Left kidney (tissue), 2 donors: ENCODE measurements around the gene ATRN. TPM values are rescaled to one million over a fixed set of nuclear protein-coding genes. Genes with fewer than 3 reads are reported as not detected.

Experiments used
- DNase-seq: peaks from one replicate; pipeline ENCODE4 v3.0.0-alpha.2; 2013
- polyA plus RNA-seq: library from polyadenylated mRNA; unstranded; fragments of 120-200 nt; gene quantifications from one replicate; pipeline ENCODE4 v1.2.1, GENCODE V29; 2013; ENCODE audit not compliant: insufficient read length

Gene ATRN
- polyA plus RNA-seq, 1 donor = 59.3 TPM

DNA sequence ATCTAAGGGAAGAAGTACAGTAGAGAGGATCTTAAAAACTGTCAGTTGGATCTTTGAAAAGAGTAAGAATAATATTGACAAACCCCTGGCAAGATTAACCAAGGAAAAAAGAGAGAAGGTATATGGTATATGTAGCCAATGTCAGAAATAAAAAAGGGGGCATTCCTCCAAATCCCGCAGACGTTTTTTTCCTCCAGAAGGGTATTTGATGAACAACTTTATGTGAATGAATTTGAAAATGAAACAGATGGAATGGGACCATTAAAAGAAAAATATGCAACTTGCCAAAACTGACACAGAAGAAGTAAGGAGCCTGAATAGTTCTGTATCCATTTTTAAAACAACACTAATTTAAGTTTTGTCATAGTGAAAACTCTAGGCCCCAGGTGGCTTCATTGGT lies 156.7 kb downstream of the ATRN start:
- DNase-seq = no peak

DNA sequence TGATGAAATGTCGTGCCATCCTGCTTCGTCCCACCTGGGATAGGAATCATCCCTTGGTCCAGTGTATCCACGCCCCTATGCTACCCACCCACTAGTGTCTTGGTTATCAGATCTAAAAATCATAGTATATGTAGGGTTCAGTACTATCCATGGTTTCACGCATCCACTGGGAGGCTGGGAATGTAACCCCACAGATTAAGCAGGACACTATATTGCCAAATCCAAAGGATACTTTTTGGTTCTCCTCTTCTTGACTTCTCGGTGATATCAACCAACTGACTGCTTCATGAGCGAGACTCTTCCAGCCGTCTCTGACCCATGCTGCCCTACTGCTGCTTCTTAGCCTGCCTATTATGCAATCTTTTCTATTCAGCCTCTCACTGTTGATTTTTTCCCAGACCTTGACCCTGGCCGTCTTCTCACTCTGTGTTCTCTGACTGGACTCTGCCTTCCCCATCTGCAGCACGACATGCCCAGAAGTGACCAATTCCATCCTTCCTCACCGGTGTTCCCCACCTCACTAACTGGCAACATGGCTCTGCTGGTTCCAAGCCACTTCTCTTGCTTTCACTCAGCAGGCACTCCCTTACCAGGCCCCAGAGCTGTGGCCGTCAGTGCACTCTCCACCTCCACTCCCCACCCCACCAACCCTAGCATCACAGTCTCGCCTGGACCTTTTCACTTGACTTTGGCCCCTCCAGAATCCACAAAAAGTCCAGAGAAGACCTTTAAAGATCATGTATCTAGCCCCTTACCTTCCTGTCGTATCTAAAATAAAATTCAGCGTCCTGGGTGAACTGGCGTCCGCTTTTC lies 157.9 kb downstream of the ATRN start:
- DNase-seq = no peak

DNA sequence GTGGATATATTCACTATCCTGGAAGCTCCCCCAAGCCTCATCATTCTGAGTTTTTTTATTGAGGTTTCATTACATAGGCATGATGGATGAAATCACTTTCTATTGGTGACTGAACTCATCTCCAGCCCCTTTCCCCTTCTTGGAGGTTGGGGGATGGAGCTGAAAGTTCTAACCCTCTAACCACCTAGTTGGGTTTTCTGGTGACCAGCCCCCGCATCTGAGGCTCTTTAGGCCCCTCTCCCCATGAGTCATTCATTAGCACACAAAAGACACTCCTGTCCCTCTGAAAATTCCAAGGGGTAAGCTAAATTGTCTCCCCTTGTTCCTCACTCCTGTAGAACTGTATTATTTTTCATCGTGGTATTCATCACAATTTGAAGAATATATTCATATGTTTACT lies 159.1 kb downstream of the ATRN start:
- DNase-seq = no peak

DNA sequence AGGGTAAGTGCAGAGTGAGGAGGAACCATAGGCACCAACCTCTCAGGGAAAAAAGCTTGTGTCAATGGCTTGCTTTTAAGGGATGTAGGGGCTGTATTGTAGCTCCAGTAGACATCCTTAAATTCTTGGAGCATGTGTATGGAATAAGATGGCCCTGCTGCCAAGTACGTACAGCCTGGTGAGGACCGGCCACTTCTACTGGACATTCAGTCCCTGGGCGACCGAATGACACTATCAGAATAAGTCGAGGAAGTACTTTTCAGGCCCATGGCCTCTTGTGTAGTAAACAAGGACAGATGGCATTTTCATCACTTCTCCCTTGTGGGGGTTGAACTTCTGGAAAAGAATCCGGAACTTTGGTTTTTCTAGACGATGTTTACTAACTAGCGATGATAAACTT lies 159.6 kb downstream of the ATRN start:
- DNase-seq = no peak

DNA sequence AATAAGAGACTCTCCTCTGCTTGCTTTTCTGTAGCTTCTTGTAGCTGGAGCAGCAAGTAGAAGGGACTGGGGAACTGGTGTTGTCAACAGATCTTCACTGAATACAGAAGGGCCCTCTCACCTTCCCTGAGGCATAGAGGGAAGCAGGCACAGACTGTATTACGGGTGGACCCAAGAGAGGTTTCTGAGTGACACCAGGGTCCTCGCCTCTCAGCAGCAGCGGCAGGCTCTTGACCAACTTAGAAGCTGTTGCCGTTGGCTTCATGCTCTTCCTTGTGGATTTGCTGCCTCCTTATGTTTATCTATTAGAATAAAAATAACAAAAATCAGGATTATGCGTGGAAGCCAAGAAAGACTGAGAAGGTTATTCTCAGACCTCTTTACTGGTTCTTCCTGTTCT lies 160.7 kb downstream of the ATRN start:
- no peak for DNase-seq

DNA sequence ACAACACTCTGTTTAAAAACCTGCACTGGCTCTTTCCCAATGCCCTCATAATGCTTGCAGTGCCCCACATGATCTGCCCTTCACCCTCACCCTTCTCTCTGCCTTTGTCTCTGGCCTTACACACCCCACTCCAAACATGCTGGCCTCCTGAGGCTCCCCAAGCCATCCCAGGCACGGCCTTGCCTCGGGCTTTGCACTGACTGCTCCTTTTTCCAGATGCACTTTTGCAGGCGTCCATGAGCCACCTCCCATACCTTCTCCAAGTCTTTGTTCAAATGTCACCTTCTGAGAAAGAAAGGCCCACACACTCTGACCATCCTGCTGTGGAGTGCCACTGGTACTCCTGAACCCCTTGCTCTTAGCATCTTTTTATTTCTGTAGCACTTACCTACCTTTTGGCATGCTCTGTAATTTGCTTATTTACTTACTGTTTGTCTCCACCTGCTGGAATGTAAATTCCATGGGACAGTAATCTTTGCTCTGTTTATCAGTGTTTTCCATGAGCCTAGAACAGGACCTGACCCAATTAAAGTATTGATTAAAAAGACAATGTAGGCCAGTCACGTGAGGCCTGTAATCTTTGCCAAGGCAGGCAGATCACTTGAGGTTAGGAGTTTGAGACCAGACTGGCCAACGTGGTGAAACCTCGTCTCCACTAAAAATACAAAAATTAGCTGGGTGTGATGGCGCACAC lies 161.6 kb downstream of the ATRN start:
- DNase-seq = no peak

DNA sequence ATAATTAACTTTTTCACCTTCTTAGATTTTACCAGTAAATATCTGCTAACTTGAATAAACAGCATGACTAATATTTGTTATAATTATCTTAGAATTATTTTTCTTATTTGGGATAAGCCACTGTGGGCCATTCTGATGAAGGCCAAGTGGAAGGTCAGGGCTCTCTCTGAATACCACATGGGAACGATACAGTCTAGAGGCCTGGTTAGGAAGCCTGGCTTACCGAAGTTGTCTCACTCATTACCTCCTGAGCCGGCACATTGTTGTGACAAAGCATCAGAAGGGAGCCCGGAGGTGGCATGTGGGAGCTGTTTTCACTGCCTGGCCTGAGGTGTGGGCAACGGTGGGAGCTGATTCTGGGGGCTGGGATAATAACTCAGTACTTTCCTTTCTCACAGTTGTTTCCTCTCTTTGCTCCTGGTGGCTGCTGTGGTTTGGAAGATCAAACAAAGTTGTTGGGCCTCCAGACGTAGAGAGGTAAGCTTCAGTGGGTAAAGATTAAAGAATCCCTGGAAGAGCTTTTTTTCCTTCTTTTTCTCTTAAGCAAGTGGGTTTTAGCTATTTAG lies 163.2 kb downstream of the ATRN start:
- DNase-seq = no peak

DNA sequence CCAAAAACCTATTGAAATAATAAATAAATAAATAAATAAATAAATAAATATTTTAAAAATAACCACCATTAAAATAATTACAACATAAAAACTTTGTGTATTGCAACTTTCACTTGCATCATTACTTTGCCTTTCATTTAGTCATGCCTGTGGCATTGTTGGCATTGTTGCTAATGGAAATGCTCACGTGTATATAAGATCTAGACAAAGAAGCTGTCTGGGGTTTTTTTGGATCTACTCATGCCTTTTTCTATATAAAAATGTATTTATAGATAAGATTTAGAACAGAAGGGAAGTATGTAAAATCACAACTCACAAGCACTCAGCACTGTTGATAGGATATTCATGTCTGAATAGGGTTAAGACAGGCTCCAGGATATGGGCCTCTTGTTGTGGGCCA lies 164.5 kb downstream of the ATRN start:
- DNase-seq = no peak

DNA sequence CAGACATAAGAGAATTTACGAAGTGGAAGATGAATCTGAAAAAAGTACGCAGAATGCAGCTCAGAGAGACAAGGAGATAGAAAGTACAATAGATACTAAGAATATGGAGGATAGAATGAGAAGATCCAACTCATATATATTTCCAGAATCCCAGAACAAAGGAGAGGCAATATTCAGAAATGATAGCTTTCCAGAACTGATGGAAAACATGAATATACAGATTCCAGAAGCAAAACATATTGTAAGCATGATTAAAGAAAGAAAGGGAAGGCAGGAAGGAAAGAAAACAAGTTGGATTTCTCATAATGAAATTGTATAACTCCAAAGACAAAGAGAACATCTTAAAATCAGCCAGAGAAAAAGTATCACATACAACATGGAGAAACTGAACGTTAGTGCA lies 169.4 kb downstream of the ATRN start:
- no peak for DNase-seq

DNA sequence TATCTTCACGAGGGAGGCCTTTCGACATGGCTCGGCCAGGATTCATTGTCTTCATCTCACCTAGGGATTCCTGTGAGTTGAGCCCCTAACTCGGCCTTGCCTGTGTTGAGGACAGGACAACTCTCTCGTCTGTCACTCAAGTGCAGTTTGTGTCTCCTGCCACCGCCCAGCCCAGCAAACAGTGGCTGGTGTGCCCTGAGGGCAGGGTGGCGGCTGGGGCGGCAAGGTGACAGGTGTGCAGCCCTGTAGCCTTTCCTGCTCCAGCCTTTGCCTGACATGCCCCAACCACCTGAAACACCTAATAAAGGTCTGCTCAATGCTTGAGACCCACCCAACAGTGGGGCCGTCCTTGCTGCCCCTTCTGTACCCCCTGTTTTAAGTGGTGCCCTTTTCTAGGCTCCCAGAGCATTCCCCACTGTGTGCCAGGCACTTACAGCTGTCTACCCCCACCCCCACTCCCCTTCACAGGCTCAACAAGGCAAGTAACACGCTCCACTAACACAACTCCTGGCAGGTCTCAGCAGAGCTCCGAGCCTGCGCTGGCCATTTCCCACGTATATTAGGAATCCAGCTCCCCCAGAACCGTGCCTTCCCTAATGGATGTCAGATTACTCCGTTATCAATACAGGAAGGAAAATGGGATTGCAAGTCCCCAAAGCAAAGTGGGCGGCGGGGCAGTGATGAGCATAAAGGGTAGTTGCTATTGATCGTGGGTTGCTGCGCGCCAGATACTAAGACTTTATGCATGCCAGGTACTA lies 174.7 kb downstream of the ATRN start:
- DNase-seq = no peak

DNA sequence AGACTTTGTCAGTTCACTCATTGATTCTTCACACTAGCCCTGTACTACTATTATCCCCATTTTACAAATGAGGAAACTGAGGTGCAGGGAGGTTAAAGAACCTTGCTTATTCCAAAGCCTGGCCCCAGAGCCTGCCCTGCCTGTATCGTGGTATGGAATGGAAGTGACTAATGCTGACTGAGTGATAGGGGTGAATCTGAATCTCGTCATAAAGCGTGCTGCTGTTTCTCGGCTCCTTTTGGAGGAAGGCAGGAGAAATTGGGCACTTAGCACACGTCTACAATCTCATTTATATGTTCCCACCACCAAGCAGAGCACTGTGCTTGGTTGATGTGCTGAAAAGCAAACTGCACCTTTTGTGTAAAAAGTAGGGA lies 175.2 kb downstream of the ATRN start:
- no peak for DNase-seq

DNA sequence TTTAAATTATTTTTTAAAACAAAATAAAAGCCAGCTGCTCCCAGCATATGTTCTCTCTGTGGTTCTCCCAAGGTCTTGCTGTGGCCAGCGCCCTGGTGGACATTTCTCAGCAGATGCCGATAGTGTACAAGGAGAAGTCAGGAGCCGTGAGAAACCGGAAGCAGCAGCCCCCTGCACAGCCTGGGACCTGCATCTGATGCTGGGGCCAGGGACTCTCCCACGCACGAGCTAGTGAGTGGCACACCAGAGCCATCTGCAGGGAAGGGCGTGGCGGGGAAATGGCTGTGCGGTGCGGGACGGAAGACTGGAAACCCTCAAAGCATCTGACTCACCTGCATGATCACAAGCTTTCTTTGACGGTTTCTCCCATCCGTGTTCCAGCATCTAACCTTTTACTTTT lies 175.8 kb downstream of the ATRN start:
- no peak for DNase-seq

DNA sequence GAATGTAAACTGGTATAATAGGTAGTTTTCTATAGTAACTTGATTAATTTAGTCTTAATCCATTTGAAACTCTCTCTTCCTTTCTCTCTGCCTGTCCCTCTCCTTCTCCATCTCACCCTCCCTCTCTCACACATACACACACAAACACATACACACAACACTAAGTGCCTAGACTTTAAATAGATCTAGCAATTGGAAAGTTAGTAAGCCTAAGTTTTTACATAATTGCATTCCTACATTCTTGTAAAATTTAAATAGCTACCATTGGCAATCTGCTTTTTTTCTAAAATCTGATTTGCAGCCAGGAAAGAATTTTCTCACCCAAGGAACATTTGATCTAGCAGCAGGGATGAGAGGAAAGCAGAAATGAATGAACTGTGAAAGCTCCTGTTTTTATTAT lies 176.7 kb downstream of the ATRN start:
- no peak for DNase-seq

DNA sequence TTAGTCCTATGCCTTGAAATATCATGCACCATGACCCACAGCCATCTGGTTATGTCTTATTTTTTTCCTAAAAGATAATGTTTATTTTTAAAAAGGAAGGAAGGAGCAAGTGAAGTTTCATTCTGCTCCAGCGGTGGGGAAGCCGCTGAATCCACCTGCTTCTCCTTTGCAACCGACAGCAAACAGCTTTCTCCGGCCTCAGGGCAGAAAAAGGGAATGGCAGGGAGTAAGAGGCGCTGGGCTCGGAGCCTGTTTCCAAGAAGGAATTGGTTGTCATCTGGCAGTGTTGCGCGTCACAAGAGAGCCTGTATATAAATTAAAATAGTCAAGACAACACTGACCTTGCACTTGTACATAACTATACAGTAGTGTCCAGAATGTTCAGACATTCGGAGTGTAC lies 178.1 kb downstream of the ATRN start:
- DNase-seq = no peak

DNA sequence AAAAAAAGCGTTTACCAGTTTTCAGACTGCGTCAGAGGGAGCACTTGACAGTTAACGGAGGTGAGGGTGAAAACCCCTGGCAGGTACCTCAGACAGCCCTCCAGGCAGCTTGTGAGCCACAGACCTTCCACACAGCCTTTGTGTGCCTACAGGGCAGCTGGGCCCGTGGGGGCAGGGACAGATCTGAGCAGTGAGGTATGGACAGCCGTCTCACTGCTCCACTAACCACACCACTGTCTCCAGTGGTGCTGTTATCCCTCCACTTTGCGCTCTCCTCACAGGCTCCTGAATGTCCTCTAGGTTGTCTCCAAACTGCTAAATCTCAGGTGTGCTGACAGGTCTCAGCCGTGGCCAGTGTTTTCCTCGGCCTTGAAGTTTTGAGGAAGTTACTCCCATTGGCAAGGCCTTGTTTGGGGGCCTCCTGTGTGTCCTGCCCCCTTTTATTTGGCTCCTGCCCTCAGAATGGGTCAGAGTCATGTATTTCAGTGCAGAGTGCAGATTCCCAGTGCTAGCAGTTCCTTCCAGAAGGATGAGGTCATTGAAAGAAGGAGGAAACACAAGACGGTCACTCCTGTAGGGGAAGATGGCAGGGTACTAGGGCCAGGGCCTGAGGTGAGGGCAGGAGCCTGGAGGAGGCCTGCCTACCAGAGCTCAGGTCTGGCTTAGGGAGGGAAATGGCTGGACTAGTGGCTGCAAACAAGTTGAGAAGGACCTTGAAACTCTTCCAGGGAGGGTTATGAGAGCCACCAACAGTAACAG lies 180.6 kb downstream of the ATRN start:
- no peak for DNase-seq

DNA sequence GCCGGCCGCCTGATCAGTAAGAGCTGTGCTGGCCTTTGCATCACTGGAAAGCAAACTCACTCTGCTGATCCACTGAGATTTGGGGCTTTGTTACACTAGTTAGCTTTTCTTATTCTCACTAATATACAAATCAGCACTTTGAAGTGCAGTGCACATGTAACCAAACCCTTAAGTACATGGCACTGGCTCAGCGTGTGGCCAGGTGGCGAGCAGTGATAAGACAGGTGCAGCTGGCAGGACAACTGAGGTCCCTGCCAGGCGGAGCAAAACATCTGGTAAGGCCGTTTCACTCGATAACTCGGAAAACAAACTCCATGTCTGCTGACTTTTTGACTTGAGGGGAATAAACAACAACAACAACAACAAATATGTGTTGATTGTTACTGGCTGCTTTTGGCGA lies 181.4 kb downstream of the ATRN start:
- DNase-seq = no peak

DNA sequence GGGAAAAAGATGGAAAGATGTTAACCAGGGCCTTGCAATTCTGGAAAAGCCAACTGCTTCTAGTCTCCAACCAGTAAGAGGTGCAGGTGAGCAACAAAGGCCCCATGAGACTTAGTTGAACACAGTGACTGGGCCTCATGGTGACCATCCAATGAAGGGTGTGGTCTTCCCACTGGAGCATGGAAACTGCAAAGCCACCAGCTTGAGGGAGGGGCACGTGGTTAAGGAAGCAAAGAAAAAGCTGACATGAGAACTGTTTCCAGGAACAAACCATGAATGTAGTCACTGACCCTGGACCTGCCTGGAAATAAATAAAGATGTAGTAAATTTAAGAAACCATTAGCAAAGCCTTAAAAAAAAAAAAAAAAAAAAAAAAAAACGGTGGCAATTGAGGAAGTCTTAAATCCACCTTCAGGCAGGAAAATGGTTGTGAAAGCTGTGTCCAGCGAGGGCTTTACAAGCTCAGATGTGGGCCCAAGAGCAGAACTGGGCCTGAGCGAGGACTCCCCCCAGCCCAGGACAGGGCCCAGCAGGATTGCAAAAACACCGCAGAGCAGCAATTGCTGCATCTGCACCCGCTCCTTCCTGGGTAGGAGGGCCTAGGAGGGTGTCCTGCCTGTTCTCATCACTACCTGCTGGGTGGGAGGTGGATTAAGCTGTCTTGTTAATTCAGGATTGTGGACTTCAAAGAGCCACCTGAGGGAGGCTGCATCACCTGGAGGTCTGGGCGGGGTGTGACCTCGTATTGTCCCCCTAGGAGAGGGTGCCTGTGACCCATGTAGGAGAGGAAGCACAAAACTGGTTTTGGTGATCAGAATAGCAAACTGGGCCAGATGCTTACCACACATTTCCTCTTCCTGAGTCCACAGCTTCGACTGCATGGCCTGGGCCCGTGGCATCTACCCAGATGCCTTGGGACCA lies 182.1 kb downstream of the ATRN start:
- DNase-seq = no peak

DNA sequence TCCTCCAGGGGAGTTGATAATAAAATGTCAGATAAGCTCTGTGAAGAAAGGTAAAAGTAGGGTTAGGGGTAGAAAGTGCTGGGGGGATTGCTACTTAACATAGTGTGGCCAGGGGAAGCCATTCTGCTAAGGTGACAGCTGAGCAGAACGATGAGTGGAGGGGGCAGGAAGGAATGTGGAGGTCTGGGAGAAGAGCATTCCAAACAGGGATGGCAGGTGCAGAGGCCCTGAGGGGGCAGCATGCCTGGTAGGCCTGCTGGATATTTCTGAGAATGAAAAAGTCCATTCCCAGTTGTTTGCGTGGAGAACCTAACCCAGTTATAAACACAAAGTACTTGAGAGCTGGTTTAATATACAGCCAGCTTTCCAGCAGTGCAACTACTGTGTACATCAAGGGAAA lies 183.1 kb downstream of the ATRN start:
- no peak for DNase-seq

DNA sequence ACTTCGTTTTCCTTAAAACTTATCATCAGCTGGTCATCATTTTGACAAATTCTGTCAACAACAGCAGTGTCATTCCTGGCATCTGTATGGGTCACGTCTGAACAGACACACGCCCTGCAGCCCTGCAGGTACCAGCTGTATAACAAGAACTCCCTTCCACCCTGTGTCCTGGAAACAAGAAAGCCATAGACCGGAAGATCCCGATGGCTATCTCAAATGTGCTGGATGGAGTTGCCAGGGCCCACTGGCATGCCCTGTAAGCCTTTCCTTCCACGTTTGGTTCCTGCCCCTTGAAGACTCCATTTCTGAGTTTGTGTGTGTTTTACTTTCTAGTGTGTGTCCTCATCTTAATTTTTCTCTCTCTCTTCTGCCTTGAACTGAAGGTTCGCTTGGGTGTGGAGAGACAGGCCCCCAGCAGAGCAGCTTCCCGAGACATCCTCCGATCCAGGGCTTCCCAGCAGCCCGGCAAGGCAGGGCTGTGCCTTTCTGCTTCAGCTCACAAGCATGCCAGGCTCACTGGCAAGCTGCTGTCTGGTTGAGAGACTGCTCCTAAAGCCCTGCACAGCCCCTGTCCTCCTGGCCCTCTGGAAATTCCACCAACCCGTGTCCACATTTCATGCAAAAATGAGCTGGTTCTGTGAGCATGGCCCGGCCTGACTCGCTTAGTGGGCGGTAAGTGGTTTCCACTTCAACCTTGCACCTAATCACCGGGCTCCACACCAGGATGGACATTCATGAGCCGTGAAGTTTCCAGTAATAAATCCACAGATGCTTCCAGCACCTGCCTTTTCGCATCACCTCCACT lies 183.7 kb downstream of the ATRN start:
- DNase-seq = no peak

DNA sequence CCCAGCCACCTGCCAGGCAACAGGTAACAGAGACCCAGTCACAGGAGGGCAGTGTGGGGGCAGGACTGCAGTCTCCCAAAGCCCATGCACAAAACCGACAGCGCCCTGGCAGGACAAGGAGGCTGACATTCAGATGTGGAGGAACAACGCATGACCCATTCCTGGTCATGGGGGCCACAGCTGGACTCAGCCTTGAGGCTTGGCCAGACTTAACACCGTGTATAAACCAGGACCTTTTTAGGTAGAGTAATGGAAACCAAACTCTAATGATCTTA lies 184.2 kb downstream of the ATRN start:
- DNase-seq = no peak
